ENCODE measurements around the gene PTGFRN.

Gene PTGFRN

GRCh38 chr1:117038236-117038635 lies 128.5 kb downstream of the PTGFRN start:
- no peak for DNase-seq (ENCODE audit: low read depth)
- no peak overlapping the region for H3K4me3 ChIP-seq (ENCODE audit: control insufficient read depth, low read depth, low read length)
- TF ChIP-seq CTCF (IDR thresholded peaks at IDR 0.05; ENCODE audit: control insufficient read depth, insufficient read depth, low read depth, low read length, missing control alignments), result no peak

All from AG09309 (cell line).